GM21528 (cell line): ENCODE data around the gene PRELID2.
A peak's percentile ranks its signal among the peaks of the same experiment; 100 is the strongest.
"Not testable (repeated sequence)": the region's sequence is repeated elsewhere in the genome, so short reads cannot be mapped to it uniquely, and the experiment has no call there.

Source experiments
- ATAC-seq: cut with Tn5 transposase; IDR thresholded peaks from one replicate; pipeline ENCODE4 v1.9.1; 2021; ENCODE audit warnings: mild to moderate bottlenecking, moderate library complexity; ENCODE audit not compliant: unreplicated experiment, low FRiP score

PRELID2 gene

DNA sequence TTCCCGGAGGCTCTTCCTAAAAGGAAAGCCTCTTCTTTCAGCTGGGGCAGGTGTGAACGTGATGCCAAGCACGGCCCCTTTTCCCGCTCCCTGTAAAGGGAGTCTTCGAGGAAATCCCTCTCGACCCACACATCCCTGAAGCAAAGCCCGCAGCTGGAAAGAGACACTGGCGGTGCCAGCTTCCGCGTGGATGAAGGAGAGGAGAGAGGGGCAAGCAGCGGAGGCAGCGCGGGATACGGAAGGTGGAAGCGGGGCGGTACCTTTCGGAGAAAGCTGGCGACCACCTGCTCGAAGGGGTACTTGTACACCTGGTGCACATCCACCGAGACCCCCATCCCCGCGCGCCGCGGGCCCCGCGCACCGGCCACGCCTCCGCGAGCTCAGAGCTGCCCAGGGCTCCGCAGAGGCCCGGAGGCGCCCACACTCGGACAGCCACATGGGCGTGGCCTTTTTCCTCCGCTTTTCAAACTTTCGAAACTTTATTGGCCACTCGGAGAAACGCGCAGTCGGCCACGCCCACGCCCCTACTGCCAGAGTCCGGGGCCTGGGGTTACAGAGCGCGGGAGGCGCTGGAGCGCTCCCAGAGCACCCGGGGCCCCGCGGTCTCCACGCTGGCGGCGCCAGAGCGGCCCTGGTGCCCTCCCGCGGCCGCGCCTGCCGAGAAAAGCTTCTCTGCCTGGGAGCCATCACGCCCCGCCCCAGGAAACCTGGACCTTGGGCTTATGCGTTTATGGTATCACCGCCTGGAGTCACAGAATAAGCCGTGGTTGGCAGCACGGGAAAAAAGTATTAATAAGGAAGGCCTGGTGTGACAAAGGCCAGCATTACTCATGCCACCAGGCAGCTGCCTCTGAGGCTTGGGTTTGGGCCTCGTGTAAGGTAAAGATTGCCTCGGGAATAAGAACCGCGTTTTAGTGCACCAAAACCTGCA lies at the start of gene PRELID2:
Gene PRELID2, minus strand, starts transcription at position 426 of the 931 bp plus-strand sequence. Its CDS starts 91 bp downstream, at position 335.
- peak; percentile 69 for ATAC-seq

DNA sequence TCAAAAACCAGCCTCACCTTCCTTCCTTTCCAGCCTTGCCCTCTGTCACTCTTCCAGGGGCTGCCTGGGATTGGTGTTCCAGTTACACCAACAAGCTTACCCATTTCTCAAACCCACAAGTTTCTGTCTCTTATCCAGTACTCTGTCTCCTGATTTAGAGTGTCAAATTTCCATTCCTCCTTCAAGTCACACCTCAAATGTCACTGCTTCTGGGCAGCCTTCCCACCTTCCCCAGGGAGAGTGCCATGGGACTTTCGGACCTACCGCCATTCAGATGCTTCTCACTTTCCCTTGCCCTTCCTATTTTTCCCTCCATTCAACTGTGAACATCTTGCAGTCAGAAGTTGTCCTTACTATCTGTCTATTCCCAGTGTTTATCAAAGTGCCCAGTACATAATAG lies 39.6 kb upstream of the PRELID2 start:
- ATAC-seq, result no peak

DNA sequence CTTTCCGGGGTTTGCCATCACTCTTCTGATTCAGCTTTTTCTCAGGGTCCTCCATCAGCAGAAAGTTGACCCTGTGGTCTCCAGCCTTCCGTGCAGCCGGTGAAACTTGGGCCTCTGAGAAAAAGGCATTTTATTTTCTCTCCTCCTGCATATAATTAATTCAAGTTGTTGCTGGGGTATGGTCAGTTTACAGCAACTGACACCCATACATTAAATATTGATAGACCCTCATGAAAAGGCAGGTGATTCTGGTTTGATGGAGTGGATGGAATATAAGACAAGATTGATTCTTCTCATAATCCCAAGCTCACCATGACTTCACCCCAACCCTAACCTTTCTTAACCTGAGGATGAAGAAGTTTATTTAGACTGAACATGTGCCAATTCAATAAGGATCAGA lies 37.8 kb upstream of the PRELID2 start, which contains the start of gene GRXCR2:
Gene GRXCR2, minus strand, starts transcription at position 101 of the 400 bp plus-strand sequence. Its CDS starts 46 bp downstream, at position 55.
- ATAC-seq, result no peak

DNA sequence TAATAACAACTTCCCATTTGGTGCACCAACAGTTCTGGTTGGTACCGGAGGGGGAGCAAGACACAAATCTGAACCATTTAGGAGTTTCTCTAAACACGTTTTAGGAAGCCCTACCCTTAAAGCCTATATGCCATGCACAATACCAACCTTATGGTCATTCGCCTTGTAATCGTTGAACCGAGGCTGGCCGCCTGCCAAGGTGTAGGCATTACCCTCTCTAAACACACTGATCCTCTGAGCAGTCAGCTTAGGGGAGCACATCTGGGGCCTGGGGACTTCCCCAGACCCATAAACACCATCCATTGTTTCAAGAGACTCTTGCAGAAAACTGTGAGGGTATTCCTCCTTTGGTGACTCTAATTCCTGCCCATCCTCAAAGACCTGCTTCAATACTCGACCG lies 37.3 kb upstream of the PRELID2 start:
- ATAC-seq, result no peak

DNA sequence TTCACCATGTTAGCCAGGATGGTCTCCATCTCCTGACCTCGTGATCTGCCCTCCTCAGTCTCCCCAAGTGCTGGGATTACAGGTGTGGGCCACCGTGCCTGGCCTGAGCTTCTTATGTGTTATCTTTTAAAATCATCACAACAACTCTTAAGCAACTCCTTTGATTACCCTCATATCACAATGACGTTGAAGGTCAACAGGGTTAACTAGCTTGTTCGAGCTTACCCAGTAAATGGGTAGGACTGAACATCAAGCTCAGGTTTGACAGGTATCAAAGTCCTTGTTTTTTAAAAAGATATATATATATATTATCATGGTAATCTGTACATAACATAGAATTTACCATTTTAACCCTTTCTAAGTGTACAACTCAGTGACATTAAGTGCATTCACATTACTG lies 34.6 kb upstream of the PRELID2 start:
- no peak for ATAC-seq

DNA sequence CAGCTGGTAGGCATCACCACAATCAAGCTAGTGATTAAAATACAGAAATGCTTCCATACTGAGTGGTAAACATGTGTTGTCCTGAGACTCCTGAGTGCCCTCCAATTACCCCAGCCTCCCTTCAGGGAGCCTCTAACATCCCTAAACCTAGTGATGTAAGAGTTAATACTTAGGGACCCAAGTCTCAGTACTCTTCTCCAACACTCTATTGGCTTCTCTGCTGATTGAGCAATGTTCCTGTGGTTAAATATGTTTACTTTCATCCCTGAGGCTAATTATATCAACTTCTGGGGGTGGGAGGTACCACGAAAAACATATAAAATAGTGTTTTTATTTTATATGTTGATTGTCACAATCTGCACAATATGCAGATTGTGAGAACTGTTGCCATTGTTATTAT lies 32.7 kb upstream of the PRELID2 start:
- no peak for ATAC-seq

DNA sequence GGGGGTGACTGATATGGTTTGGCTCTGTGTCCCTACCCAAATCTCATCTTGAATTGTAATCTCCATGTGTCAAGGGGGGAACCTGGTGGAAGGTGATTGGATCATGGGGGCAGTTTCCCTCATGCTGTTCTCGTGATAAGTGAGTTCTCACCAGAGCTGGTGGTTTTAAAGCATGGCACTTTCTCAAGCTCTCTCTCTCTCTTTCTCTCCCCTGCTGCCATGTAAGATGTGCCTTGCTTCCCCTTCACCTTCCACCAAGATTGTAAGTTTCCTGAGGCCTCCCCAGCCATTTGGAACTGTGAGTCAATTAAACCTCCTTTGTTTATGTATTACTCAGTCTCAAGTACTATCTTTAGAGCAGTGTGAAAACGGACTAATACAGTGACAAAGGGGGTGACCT lies 29.3 kb upstream of the PRELID2 start:
- ATAC-seq, result not testable (repeated sequence)

DNA sequence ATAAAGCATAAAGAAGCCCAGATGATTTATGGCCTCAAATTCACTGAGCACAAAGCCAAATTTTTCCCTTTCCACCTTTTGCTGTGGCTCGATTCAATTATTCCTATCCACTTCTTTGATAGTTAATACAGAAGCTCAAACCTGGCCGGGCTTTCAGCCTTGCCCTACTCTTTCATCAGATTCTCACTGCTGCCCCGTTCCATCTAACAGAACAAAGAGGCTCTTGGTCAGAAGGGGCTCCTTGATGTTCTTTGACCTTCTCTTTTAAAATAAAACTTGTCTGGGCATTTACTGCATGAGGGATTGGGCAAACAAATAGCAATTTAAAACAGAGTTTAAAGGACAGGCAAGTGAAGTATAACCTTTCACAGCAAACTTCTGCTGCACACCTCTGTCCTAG lies 27.9 kb upstream of the PRELID2 start:
- ATAC-seq, result no peak

DNA sequence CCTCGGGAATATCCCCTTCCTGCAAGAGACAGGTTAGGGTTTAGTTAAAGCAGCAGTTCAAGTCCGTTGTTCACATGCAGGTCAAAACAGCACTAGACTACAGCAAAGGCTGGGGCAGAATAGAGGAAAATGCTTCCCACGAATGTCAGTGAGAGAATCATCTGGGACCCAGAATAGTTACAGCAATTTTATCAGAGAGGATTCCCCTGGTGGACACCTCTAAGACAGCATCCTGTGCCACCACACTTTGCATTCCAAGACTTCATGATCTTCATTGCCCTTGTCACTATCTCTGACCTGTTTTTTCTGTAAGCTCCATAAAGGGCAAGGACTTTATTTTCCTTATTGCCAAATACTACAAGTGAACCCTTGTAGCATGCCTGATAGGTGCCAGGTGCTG lies 24.8 kb upstream of the PRELID2 start:
- no peak for ATAC-seq

DNA sequence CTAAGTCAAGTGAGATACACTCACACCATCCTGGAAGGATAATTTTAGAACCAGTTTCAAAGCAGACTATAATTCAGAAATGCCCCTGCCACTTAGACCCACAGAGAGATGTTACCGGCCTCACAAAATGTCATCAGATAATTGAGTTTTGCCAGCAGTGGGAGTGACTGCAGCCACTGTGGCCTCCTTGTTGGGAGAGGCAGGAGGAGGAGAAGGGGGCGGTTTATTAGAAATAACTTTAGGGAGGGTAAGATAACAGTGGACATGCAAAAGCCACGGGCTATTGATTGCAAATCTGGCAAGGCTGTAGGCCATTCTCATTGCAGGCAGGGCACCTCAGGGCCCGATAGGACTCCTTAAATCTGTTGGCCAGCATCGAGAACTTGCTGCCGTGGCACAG lies 24.3 kb upstream of the PRELID2 start:
- no peak for ATAC-seq

DNA sequence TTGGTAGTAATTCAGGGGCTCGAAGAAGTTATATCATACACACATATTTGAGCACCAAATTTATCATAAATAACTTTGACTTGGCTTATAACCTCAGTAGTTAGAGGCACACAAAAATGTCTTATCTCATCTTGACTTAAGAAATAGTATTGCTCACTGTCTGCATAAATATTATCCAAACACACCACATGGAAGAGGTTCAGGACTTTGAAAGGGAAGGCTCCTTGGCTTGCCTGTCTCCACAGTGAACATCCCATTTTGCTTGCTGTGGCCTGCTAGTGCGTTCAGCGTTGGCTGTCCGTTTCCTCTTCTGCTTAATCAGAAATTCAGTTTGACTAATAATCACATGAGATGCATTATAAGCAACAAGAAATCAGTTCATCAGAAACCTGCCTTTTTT lies 23.8 kb upstream of the PRELID2 start:
- ATAC-seq, result no peak

DNA sequence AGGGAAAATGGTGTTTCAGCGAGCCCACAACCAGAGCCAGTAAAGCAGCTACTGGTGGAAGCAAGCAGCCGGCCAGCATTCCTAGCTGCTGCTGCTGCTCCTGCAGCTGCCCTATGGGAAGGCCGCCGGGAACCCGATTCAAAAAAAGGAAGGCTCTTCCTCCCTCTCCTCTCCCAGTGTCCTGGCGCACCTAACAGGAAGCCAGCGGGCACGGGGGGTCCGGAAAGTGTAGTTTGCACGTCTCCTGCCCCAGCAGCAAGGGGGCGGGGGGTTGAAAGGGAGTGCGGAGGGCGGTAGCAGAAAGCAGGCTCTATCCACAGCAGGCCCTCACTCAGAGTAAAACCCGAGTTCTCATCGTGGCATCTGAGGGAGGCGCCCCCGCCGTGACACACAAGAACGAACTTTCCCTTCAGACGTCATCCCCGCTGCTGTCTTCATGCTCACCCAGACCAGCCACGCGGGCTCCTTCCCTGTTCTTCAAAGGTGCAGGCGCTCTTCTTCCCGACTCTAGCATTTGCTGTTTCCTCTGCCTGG lies 21.2 kb upstream of the PRELID2 start:
- ATAC-seq, result no peak

DNA sequence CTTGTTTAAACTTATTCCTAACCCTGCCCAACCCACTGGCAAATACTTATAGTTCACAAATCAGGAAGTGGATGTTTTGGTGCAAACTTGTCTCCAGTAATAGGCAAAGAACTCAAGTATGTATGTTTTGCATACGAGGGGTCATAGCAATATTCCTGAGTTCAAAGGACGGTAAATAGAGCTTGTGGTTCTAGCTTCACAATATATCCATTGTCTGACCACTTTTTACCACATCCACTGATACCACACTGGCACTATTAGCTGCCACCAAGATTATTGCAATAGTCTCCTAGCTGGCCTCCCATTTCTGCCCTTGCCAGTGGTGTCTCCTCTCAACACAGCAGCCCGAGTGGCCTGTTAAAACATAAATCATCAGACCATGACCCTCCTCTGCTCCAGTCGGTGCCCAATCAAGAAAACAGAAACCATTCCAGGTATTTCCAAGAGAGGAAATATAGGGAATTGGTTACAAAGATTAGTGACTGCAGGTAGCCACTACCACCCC lies 20.7 kb upstream of the PRELID2 start:
- no peak for ATAC-seq

DNA sequence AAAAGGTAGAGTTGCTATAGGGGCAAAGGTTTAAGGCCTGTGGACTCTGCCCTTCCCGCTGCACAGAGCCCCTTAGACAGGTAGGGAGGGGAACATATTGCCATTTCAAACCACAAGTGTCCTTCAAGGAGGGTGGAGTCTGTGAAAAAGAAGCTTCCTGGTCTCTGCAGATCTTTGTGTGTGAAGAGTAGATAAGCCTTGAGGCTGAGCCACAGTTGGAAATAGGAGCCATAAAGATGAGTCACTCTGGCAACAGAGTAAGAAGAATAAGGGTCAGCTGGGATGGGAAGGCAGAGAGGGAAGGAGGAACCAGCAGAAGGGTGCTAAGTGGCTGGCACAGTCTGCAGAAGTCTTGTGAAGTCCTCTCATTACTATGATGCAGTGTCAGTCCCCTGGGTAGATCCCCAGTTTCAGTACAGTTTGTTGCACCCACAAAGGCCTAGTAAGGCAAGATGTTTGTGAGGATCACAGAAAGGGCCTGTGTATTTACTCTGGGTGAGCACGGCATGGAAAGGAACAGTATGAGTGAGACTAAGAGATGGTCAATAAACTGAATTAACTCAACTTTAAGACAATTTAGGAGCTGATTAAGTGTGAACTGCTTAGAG lies 19.6 kb upstream of the PRELID2 start:
- no peak for ATAC-seq

DNA sequence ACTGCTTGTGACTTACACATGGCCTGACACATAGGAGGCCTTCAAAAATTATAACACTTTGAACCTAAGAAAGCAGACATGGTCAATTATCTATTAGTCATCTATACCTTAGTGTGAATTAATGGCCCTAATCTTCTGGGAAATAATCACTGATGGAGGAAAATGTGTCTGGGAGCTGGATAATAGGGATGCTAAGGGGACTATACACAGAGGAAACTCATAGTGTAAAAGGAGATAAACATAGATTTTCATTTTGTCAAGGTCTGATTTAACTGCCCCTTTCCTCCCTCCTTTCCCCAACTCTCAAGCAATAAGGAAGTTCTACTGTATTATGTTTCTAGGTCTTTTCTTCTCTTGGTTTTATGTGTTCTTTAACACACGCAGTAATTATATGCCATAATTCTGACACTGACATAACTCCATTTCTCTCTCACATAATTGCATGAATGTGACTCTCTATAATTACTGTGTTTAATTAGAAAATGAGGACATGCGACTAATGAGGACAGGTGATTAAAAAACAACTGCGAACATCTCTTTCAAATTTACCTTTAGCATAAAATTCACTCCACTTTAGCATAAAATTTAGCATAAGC lies 18.7 kb upstream of the PRELID2 start:
- no peak for ATAC-seq

DNA sequence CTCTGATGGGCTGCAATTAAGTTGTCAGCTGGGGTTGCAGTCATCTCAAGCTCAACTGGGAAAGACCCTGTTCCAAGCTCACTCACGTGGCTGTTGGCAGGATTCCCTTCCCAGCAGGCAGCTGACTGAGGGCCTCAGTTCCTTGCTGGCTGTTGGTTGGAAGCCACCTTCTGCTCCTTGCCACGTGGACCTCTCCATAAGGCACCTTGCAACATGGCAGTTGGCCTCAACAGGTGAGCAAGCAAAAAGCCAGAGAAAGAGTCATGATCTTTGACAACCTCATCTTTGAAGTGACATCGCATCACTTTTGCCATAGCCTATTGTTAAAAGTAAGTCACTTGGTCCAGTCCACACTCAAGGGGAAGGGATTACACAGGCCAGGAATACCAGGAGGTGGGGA lies 17.8 kb upstream of the PRELID2 start:
- ATAC-seq, result no peak

DNA sequence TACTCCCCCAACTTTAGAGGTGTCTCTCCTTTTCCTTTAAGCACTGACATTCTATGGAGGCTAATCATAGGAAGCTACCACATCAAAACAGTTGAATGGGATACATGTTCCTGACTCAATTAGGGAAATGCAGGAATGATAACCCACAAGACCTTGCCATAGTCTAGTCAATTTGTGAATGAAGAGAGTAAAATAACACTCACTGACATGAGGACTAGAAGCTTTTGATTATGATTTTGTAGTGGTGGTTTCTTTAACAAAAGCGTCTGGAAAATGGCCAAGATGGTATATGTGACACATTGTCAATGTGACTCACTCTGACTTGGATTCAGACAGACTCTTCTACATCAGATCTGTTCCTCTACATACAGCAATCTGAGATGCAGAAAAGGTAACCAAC lies 13.7 kb upstream of the PRELID2 start:
- no peak for ATAC-seq

DNA sequence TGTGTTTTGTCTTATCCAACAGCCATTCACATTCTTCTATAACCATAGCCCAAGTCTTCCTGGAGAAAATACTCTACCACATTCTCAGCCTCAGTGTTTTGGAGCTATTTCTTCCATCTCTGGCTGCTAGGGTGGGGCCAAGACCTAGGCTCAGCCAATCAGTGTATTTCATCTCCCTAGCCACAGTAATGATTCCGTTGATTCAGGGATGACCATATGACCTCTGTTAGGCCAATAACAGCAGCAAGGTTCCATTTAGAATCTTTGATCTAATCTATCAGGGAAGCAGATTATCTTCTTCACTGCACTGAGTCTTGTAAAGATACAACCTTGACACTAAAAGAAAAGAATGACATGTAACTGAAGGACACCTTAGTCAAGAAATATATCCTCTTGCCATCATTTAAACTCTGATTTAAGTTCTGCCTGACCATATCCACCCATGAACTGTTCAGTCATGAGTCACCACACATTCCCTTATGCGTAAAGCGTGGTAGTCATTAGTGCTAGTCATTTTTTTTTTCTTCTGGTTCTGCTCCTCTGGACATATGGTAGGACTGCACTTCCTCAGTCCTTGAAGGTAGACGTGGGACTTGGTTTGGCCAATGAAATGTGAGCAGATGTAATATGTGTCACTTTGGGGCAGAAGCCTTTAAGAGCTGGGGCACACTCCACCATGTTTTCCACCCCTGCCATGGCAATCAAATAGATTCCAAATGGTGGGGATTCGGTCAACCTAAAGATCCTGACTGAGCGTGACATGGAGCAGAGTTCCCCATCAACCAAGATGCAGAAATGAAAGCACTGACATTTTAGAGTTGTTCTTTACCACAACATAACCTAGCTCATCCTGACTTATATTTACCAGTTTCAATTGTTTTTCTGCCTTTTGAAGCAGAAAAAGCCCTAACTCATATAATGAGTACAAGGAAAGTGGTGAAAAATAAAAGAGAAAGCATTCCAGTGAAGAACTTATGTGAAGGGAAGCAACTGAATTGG lies 12.7 kb upstream of the PRELID2 start:
- ATAC-seq, result no peak

DNA sequence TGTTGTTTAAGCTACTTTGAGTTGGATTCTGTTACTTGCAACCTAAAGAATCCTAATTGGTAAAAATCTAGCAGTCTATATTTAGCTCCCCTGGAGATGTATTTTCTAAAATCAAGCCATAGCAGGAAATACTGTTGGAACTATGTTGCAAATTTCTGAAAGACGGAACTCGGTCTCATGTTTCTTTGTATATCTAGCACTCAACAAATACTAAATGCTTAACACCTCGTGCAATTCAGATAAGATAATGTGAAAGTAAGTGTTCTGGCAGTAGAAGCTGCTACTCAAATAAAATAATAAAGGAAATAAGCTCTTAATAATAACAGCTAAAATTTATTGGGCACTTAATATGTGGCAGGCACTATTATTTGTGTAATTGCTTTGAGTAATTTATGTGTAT lies 10.9 kb upstream of the PRELID2 start:
- no peak for ATAC-seq

DNA sequence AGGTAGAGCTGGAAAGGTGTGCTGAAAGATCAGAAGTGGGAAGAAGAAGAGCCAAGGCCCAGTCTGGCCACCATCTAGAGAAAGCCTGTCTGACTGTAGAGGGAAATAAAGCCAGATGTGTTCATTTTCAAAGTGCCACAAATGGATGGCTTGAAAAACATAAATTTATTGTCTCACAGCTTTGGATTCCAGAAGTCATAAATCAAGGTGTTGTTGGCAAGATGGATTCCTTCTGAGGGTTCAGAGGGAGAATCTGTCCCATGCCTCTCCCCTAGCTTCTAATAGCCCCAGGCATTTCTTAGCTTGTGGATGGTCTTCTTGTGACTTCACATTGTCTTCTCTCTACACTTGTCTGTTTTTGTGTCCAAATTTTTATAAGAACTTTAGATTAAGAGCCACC lies 6.2 kb upstream of the PRELID2 start:
- no peak for ATAC-seq
